NCI-H2107 treated with DMSO at 0.1 percent for 48 hours (cell line): Measurements from ENCODE around the gene RAB8B.
"Not testable (repeated sequence)": the region's sequence is repeated elsewhere in the genome, so short reads cannot be mapped to it uniquely, and the experiment has no call there.

Source experiments
- DNase-seq: peaks from one replicate; lab custom pipeline; 2025; ENCODE audit not compliant: unreplicated experiment; lab: John Stamatoyannopoulos, UW

The RAB8B gene

DNA sequence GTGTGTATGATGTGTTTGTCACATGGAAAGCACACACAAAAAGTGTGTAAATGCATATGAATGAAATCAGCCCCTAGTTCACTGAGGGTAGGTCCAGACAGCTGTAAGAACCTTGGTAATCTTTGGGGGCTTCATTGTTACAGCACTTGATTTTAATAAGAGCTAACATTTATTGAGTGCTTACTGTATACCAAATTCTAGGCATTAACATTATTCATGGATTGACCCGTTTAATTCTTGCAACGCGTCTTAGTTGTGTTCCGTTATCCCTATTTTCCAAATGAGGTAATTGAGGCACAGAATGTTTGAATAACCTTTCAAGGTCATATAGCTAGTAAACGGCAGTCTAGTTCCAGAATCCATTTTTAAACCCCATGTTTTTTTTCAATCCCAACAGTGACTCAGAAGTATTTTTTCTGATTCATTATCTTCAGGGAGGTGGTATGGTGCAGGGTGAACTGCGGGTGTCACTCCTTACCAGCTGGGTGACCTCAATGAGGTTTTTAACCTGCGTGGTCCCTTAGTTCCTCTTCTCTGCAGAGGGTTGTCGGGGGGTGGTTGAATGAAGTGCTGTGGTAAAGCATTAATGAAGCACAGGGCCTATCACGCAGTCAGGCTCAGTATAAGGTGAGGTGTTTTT is 14.2 kb downstream of the RAB8B start:
- no peak for DNase-seq

- DNase-seq = no peak
Observed at GRCh38 chr15:63206079-63206478, 16.7 kb downstream of the RAB8B start.

DNA sequence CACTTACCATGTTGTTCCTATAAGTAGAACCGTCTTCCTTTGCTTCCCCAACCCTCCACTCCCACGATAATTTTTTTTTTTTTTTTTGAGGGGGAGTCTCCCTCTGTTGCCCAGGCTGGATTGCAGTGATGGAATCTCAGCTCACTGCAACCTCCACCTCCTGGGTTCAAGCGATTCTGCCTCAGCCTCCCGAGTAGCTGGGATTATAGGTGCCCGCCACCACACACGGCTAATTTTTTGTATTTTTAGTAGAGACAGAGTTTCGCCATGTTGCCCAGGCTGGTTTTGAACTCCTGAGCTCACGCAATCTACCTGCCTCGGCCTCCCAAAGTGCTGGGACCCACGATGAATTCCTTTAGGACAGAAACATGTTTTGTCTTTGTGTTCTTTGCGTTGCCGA is 19.4 kb downstream of the RAB8B start:
- DNase-seq = not testable (repeated sequence)

DNA sequence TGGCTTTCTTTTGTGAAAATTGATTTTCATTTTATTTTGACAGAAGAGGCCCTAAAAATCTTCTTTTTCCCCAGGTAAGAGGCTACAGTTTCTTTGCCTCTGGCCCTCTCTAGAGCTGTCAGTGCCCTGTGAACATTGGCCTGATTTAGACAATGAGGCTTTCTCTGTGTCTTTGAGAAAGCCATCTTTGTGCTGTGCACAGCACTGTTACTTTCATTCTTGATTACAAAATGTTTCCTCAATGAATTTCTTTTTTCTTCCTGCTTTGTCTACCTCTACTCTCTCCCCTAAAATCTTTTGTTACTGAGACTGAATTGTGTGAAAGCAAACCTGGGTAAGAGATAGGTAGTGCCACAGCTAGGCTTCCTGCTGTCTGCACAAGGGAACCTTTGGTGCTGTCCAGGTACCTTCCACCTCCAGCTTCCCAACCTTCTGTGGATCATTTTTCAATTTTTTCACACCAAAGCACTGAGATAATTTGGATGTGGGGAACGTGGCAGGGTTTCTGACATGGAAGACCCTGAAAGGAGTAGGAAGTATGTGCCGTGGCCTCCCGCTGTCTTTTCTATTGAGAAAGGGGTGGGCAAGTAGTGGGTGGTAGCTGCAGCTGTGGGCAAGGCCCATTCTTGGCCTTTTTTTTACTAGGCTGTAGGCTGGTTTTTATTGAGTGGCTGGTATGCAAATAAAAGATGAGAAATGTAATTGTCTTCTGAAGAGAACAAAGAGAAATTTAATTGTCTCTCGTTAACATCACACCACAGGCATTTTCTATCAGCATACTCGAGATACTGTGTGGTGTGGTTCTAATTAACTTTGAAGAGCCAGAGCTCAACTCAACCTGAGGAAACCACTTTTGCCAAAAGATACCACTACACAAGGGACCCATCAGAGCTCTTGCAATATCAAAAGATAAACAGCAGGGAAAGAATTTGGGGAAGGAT is 21.0 kb downstream of the RAB8B start:
- DNase-seq = no peak

- no peak for DNase-seq
Observed at GRCh38 chr15:63211092-63211490, 21.7 kb downstream of the RAB8B start.

DNA sequence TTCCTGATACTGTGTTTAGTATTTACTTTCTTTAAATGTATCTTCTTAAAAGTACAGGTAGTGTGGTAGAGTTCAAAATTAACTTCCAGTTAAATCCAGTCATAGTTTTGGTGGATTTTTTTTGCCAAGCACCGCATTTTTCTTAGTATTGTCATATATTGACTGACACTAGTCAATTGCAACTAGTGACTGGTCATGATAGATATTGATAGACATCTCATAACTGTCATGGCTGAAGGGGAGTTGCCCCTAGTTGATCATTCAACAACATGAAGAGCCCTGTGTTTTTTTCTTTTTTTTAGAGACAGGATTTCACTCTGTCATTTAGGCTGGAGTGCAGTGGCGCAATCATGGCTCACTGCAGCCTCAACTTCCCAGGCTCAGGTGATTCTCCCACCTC is 22.1 kb downstream of the RAB8B start:
- DNase-seq = no peak

DNA sequence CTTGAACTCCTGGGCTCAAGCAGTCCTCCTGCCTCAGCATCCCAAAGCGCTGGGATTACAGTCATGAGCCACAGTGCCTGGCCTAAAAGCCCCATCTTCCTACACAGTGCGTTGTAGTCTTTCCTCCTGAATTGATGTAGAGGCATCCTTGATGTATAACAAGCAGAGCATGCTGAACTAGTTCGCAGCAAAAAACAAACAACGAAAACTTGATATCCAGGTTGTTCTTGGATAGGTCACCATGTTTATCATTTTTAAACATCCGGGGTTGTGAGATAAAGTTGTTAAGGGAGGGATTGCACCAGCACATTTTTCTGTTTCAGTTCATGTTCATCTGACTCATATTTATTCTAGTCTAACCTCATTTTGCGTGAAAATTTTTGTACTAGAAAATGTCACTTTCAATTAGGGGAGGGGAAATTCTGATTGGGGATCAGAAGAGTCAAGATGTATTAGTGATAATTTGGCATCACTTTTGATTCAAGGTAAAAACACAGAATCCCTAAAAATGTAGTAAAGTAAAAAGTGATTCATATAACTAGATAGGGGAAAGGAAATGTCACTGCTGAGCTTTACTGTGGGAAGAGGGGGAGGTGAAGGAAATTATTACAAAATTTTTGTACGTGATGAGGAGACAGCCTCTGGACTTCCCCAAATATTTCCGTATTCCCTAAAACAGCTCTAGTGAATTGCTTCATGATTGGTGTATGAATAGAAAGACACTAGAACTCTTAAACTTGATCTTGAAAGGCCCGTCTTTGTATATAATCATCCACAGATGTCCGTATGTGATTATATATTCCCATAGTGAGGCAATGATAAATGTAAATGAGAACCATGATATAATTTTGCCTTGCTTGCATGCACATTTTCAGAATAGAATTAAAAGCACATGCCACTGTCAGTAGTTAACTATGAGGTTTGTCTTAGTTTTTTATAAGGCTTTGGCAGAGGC is 22.9 kb downstream of the RAB8B start:
- DNase-seq = no peak

DNA sequence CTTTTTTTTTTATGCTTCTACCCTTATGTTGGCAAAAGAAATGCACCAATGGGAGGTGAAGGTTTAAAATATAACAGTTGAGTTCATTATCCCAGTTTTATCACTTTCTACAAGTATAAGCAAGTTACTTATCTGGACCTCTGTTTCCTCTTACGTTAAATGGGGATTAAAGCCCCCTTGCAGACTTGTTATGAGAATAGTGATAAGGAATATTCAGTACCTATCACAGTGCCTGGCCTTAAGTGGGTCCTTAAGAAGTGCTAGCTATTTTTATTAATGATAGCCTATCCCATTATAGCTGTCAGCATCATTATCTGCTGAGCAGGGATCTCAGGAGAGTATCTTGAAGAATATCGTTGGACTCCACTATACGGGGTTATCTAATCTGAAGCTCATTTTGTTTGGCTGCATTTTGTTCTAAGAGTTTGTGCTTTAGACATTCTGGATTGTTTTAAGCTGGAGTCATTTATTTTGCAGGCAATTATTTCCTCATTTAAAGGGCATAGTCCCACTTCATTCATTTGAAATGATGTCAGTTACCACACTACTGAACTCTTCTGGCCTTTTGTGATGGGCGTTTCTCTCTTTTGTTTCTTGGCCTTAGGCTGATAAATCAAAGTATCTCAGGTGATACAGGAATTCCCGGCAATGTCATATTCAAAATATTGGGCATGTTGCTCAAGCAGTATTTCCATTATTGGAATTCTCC is 28.8 kb downstream of the RAB8B start:
- DNase-seq = no peak

DNA sequence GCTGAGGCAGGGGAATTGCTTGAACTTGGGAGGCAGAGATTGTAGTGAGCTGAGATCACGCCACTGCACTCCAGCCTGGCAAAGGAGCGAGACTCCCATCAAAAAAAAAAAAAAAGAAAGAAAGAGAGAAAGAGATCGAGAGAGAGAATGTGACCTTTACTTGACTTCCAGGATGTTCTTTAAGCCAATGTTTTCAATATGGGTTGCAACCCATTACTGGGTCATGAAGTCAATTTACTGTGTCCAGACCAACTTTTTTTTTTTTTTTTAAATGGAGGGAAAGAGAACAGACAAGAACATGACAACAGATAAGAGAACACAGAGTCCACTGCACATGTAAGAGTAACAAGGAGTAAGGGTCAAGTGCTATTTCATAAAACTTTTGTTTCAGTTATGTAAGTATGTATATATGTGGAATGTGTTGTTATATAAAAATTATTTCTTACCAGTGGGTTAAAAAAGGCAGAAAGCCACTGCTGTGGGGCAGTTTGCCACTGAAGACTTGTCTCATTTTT is 29.8 kb downstream of the RAB8B start:
- no peak for DNase-seq

- no peak for DNase-seq
Observed at GRCh38 chr15:63221346-63221745, 31.9 kb downstream of the RAB8B start.

- DNase-seq = no peak
Observed at GRCh38 chr15:63223463-63223862, 34.1 kb downstream of the RAB8B start.

GRCh38 chr15:63225381-63225780 is 36.0 kb downstream of the RAB8B start:
- DNase-seq = no peak

DNA sequence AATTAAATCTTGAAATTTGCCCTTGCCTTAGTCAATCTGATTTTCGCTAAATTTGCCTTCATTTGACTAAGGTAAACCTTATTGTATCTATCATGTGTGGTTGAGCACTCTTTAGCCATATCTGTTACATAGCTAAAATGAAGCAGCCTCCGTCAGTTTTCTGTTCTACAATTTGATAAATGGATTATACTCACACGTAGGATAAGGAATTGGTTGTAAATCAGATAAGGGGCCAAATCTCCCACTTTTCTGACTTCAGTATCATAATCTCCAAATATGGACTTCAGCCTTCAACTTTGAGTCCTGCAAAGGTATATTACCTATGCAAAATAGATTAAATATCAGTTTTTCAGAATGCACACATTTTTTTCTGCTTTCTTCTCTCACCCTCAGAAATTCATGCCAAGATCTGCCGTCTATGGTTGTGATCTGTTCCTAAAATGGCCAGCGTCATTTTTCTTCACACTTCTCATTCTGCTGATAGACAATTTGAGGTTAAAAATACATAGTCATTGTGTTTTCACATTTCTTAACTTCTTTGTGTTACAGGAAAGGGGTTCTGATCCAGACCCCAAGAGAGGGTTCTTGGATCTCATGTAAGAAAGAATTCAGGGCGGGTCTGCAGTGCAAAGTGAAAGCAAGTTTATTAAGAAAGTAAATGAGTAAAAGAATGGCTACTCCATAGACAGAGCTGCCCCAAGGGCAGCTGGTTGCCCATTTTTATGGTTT is 36.9 kb downstream of the RAB8B start:
- DNase-seq = no peak

DNA sequence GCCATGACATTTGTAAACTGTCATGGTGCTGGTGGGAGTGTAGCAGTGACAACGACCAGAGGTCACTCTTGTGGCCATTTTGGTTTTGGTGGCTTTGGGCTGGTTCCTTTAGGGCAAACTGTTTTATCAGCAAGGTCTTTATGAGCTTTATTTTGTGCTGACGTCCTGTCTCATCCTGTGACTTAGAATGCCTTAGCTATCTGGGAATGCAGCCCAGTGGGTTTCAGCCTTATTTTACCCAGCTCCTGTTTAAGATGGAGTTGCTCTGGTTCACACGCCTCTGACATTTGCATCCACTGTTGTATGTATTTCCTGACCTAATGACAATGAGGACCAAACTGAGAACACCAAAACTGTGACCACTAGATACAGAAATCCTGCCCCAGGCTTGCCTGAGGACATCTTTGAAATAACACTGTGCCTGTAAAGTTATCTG is 37.6 kb downstream of the RAB8B start:
- no peak for DNase-seq

GRCh38 chr15:63227689-63228088 is 38.3 kb downstream of the RAB8B start:
- DNase-seq = no peak

- no peak for DNase-seq
Observed at GRCh38 chr15:63231206-63231605, 41.8 kb downstream of the RAB8B start.

GRCh38 chr15:63231706-63232105 is 42.3 kb downstream of the RAB8B start:
- no peak for DNase-seq

DNA sequence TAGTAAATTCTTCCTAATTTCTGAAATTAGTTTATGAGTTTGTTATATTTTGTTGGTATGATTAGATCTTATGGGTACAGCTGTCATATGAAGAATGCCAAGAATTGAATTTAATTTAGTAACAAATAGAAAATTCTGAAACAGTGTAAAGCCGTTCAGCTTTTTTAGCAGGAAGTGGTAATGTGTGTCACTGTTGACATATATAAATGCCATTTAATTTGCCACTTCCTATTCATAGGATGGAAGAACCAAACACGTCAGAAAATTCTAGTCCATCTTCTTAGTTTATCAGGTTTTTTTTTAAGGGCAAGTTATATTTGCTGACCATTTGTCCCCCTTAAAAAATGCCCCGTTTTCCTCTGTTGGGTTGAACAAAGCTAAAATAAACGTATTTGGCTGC is 43.0 kb downstream of the RAB8B start:
- DNase-seq = no peak

DNA sequence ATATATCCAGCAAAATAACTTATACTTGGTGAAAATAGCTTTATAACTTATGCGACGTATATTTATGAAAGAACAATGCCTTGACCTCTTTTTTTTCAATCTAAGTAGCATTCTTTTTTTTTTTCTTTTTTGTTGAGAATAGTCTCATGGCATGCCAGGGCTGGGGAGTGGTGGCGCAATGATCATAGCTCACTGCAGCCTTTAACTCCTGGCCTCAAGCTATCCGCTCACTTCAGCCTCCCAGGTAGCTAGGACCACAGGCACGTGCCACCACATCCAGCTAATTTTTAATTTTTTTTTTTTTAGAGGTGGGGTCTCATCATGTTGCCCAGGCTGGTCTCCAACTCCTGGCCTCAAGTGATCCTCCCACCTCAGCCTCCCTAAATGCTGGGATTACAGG is 43.5 kb downstream of the RAB8B start:
- DNase-seq = no peak
